DMS 273 (cell line): Measurements from ENCODE around the gene ADAM22.
A peak's percentile ranks its signal among the peaks of the same experiment; 100 is the strongest.
"Not testable (repeated sequence)": the region's sequence is repeated elsewhere in the genome, so short reads cannot be mapped to it uniquely, and the experiment has no call there.

Source experiments
- DNase-seq: peaks from one replicate; lab custom pipeline; 2025; ENCODE audit not compliant: unreplicated experiment; lab: John Stamatoyannopoulos, UW

Gene ADAM22

GRCh38 chr7:88155756-88156155 lies 221.7 kb downstream of the ADAM22 start:
- DNase-seq, result no peak

- no peak for DNase-seq
Measured at GRCh38 chr7:88156356-88156755, 222.3 kb downstream of the ADAM22 start.

GRCh38 chr7:88159741-88160140 lies 225.7 kb downstream of the ADAM22 start:
- not testable (repeated sequence) for DNase-seq

- no peak for DNase-seq
Measured at GRCh38 chr7:88165697-88166096, 231.6 kb downstream of the ADAM22 start.

- DNase-seq, result no peak
Measured at GRCh38 chr7:88167223-88167622, 233.2 kb downstream of the ADAM22 start.

GRCh38 chr7:88167721-88168120 lies 233.7 kb downstream of the ADAM22 start:
- no peak for DNase-seq

- peak; percentile 56 for DNase-seq
Measured at GRCh38 chr7:88169717-88170320, 235.8 kb downstream of the ADAM22 start.

GRCh38 chr7:88172842-88173241 lies 238.8 kb downstream of the ADAM22 start:
- no peak for DNase-seq

GRCh38 chr7:88176190-88176589 lies 242.1 kb downstream of the ADAM22 start:
- no peak for DNase-seq

GRCh38 chr7:88183051-88183450 lies 249.0 kb downstream of the ADAM22 start:
- no peak for DNase-seq

- DNase-seq, result no peak
Measured at GRCh38 chr7:88184848-88185304, 250.8 kb downstream of the ADAM22 start.

GRCh38 chr7:88185650-88186049 lies 251.6 kb downstream of the ADAM22 start:
- DNase-seq, result no peak

GRCh38 chr7:88191911-88192310 lies 257.9 kb downstream of the ADAM22 start:
- no peak for DNase-seq

- peak; percentile 66 for DNase-seq
Measured at GRCh38 chr7:88200261-88200660, 266.2 kb downstream of the ADAM22 start.

GRCh38 chr7:88200789-88201188 lies 266.7 kb downstream of the ADAM22 start:
- DNase-seq, result peak; percentile 97

- DNase-seq, result peak; percentile 62
Measured at GRCh38 chr7:88201305-88201704, 267.3 kb downstream of the ADAM22 start.

- DNase-seq, result no peak
Measured at GRCh38 chr7:88202278-88202677, 268.2 kb downstream of the ADAM22 start.

GRCh38 chr7:88202799-88203198 lies 268.7 kb downstream of the ADAM22 start:
- peak; percentile 43 for DNase-seq

- peak; percentile 84 for DNase-seq
Measured at GRCh38 chr7:88203401-88203800, 269.4 kb downstream of the ADAM22 start.

GRCh38 chr7:88204525-88205110 lies 270.6 kb downstream of the ADAM22 start:
- DNase-seq, result no peak

GRCh38 chr7:88205179-88205578 lies 271.1 kb downstream of the ADAM22 start:
- no peak for DNase-seq

GRCh38 chr7:88206254-88206653 lies 272.2 kb downstream of the ADAM22 start:
- DNase-seq, result no peak

- no peak for DNase-seq
Measured at GRCh38 chr7:88208521-88208920, 274.5 kb downstream of the ADAM22 start.
